ENCODE results near the gene REV1.

DNA sequence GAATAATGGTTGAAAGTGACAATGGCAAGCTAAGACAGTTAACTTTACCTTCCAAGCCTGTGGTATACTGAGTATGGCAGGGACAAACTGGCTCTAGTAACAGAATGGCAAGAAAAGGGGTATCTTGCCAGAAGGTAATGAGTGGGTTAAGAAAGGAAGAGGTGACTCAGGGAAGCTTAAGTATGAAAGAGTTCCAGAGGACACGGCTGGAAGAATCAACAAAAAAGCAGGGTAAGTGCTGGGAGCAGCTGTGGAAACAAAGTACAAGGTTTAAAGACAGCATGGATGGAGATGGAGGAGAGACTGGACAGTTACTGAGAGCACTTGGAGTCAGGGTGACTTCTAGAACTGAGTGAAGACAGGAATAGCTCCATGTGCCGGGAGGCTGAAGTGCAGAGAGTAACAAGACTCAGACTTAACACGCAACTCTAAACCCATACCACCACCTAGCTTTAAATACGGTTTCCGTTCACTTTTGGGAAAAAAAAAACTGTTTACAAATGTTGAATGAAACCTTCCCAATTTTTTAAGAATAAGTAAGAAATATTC, 69.0 kb downstream of the REV1 start:
- no peak for TF ChIP-seq POLR2A (IDR thresholded peaks at IDR 0.05; ENCODE audit: low read length)
- no peak for TF ChIP-seq GATA1 (IDR thresholded peaks at IDR 0.05; ENCODE audit: low read depth, low read length)
